IMR-90 (cell line): ENCODE measurements around the gene OPA3. TPM values are rescaled to one million over a fixed set of nuclear protein-coding genes. Genes with fewer than 3 reads are reported as not detected.

Experiments used
- ATAC-seq: fragments of 200-7000 bp; cut with Tn5 transposase; 2 replicates; pipeline ENCODE4 v1.9.1; 2020; ENCODE audit warnings: low read depth, mild to moderate bottlenecking, moderate library complexity
- BruUV-seq: library from RNA; stranded (reverse); fragments of 400-500 nt; replicated peaks from 2 replicates; lab custom pipeline; 2021; lab: Mats Ljungman, UMichigan
- CTCF ChIA-PET: fragments of 300-600 bp; formaldehyde crosslinking; extraction: SDS; loops from one replicate; lab custom pipeline; 2021; ENCODE audit warnings: antibody characterized with exemption; lab: Yijun Ruan, JAX
- POLR2A ChIA-PET: fragments of 300-600 bp; sonication (Branson Sonifier 250); formaldehyde crosslinking; loops from one replicate; lab custom pipeline; 2022; ENCODE audit warnings: antibody characterized with exemption; ENCODE audit not compliant: unreplicated experiment; lab: Charles Lee
- DNase-seq: peaks from one replicate; pipeline ENCODE4 v3.0.0; 2013
- H2AFZ ChIP-seq: replicated peaks from 2 replicates; pipeline ENCODE3; 2013; ENCODE audit warnings: low read length, mild to moderate bottlenecking; ENCODE audit not compliant: poor library complexity
- H2AK5ac ChIP-seq: 2 replicates; pipeline ENCODE4 v1.6.1; 2013; ENCODE audit warnings: low read depth, low read length, inconsistent platforms
- H2AK9ac ChIP-seq: replicated peaks from 2 replicates; pipeline ENCODE3; 2013; ENCODE audit warnings: mild to moderate bottlenecking, low read depth, low read length, moderate library complexity; ENCODE audit not compliant: poor library complexity
- H2BK120ac ChIP-seq: 2 replicates; pipeline ENCODE4 v1.6.1; 2013; ENCODE audit warnings: low read depth, low read length, inconsistent platforms
- H2BK15ac ChIP-seq: 3 replicates; pipeline ENCODE4 v1.6.1; 2013; ENCODE audit warnings: low read depth, low read length, inconsistent platforms
- H2BK20ac ChIP-seq: 2 replicates; pipeline ENCODE4 v1.6.1; 2013; ENCODE audit warnings: low read depth, mild to moderate bottlenecking, inconsistent platforms, low read length, moderate library complexity
- H2BK5ac ChIP-seq: 2 replicates; pipeline ENCODE4 v1.6.1; 2013; ENCODE audit warnings: mild to moderate bottlenecking, low read depth, low read length, inconsistent platforms; ENCODE audit not compliant: poor library complexity, severe bottlenecking
- H3K14ac ChIP-seq: replicated peaks from 2 replicates; pipeline ENCODE4 v1.6.1; 2013; ENCODE audit warnings: low read depth, low read length, inconsistent platforms
- H3K18ac ChIP-seq: 2 replicates; pipeline ENCODE4 v1.6.1; 2013; ENCODE audit warnings: low read depth, low read length, control low read depth
- H3K23ac ChIP-seq: 2 replicates; pipeline ENCODE4 v1.6.1; 2013; ENCODE audit warnings: low read depth, low read length, inconsistent platforms
- H3K27ac ChIP-seq: 2 replicates; pipeline ENCODE4 v1.5.1; 2013; ENCODE audit warnings: mild to moderate bottlenecking, control low read depth, low read length; ENCODE audit not compliant: insufficient read depth
- H3K27me3 ChIP-seq: 2 replicates; pipeline ENCODE4 v1.6.1; 2013; ENCODE audit warnings: low read length; ENCODE audit not compliant: control insufficient read depth, insufficient read depth
- H3K36me3 ChIP-seq: 2 replicates; pipeline ENCODE4 v1.6.1; 2013; ENCODE audit warnings: low read length, mixed read lengths; ENCODE audit not compliant: control insufficient read depth, insufficient read depth
- H3K4ac ChIP-seq: 2 replicates; pipeline ENCODE4 v1.6.1; 2013; ENCODE audit warnings: low read depth, low read length, inconsistent platforms
- H3K4me1 ChIP-seq: 2 replicates; pipeline ENCODE4 v1.6.1; 2013; ENCODE audit warnings: low read length, mixed read lengths; ENCODE audit not compliant: control insufficient read depth, insufficient read depth
- H3K4me2 ChIP-seq: 2 replicates; pipeline ENCODE4 v1.6.1; 2013; ENCODE audit warnings: low read depth, mild to moderate bottlenecking, control low read depth, low read length, moderate library complexity
- H3K4me3 ChIP-seq: 2 replicates; pipeline ENCODE4 v1.5.1; 2013; ENCODE audit warnings: low read depth, mild to moderate bottlenecking, control low read depth, low read length, moderate library complexity; ENCODE audit not compliant: insufficient read depth
- H3K56ac ChIP-seq: 2 replicates; pipeline ENCODE4 v1.6.1; 2013; ENCODE audit warnings: low read length, inconsistent platforms; ENCODE audit not compliant: insufficient read depth; ENCODE audit errors: extremely low read depth
- H3K79me1 ChIP-seq, 2 experiments: 2 replicates each; pipeline ENCODE4 v1.6.1; 2013; ENCODE audit warnings: low read length in 2 of 2, inconsistent platforms in 1 of 2, low read depth in 1 of 2
- H3K9ac ChIP-seq: 2 replicates; pipeline ENCODE4 v1.6.1; 2013; ENCODE audit warnings: low read depth, low read length, control low read depth
- H3K9me1 ChIP-seq: 2 replicates; pipeline ENCODE4 v1.6.1; 2013; ENCODE audit warnings: low read length, inconsistent platforms; ENCODE audit not compliant: insufficient read depth
- H3K9me3 ChIP-seq: 2 replicates; pipeline ENCODE4 v1.6.1; 2013; ENCODE audit warnings: low read length; ENCODE audit not compliant: control insufficient read depth, insufficient read depth
- H4K20me1 ChIP-seq: 2 replicates; pipeline ENCODE4 v1.6.1; 2013; ENCODE audit warnings: low read length, inconsistent platforms; ENCODE audit not compliant: insufficient read depth
- H4K5ac ChIP-seq: 2 replicates; pipeline ENCODE4 v1.6.1; 2013; ENCODE audit warnings: mild to moderate bottlenecking, low read depth, low read length, control low read depth
- H4K8ac ChIP-seq, 2 experiments: 2 replicates each; pipeline ENCODE4 v1.6.1; 2013; ENCODE audit warnings: low read depth in 2 of 2, low read length in 2 of 2, control low read depth in 1 of 2, inconsistent platforms in 1 of 2
- H4K91ac ChIP-seq: 2 replicates; pipeline ENCODE4 v1.6.1; 2013; ENCODE audit warnings: low read depth, low read length, inconsistent platforms; ENCODE audit not compliant: insufficient read depth
- CEBPB ChIP-seq: IDR thresholded peaks from 2 replicates; pipeline ENCODE4 v1.6.1; 2012; ENCODE audit warnings: low read depth, low read length, improper control_type of control experiment
- FOS ChIP-seq: fragments of 150-350 bp; IDR thresholded peaks from 2 replicates; pipeline ENCODE4 v1.6.1; 2016; ENCODE audit warnings: low read depth, low read length
- NFE2L2 ChIP-seq: fragments of 150-350 bp; IDR thresholded peaks from 2 replicates; pipeline ENCODE4 v1.6.1; 2016; ENCODE audit warnings: low read depth, mild to moderate bottlenecking, low read length
- POLR2A ChIP-seq: IDR thresholded peaks from 2 replicates; pipeline ENCODE4 v1.6.1; 2012; ENCODE audit warnings: mild to moderate bottlenecking, low read depth, low read length
- USF2 ChIP-seq: fragments of 150-350 bp; IDR thresholded peaks from 2 replicates; pipeline ENCODE4 v1.6.1; 2017; ENCODE audit warnings: mild to moderate bottlenecking, antibody characterized with exemption, low read length, low read depth
- WGBS, 2 experiments: methylation state at CpG; one replicate each; pipeline versions ENCODE4 v1.1.5 to v1.1.7; 2013; ENCODE audit warnings: missing lambda C conversion rate in 2 of 2; ENCODE audit not compliant: insufficient read length in 1 of 2; ENCODE audit errors: extremely low coverage in 2 of 2; 5-methylcytosine and 5-hydroxymethylcytosine counted together
- dilution Hi-C: fragments of 300-500 bp; cut with HindIII; formaldehyde crosslinking; loops from one replicate; pipeline ENCODE4 v1.14.3; 2018; ENCODE audit warnings: low sequenced_read_pairs; ENCODE audit not compliant: unreplicated experiment
- in situ Hi-C: fragments of 300-500 bp; cut with MboI; formaldehyde crosslinking; loops from 3 replicates; pipeline ENCODE4 v1.14.3; 2019; ENCODE audit warnings: low sequenced_read_pairs, inconsistent platforms, mixed read lengths
- intact Hi-C: fragments of 100-400 bp; cut with micrococcal nuclease; formaldehyde crosslinking; loops from 2 replicates; pipeline ENCODE4 v1.10.0; 2022
- polyA plus RNA-seq, 3 experiments: library from polyadenylated mRNA; depleted of rRNA; stranded (reverse); fragments of >200 nt; gene quantifications; 2 replicates each; pipeline ENCODE4 v1.2.3, GENCODE V29; 2012; ENCODE audit warnings: low replicate concordance in 1 of 3
- total RNA-seq: library from RNA; depleted of rRNA; stranded (reverse); fragments of >200 nt; gene quantifications from 2 replicates; pipeline ENCODE4 v1.2.3, GENCODE V29; 2012

OPA3 gene
- total and polyA plus RNA-seq, 2 of the 4 experiments (the other 2 are of a cell fraction), result 5.2 to 9.6 TPM

GRCh38 chr19:45601115-45601514, 16.5 kb upstream of the OPA3 start:
- Histone ChIP-seq H3K27me3 (peaks cover 55% of the 10 kb centered on the region), H3K9me1 (0 out of 2 replicates have a peak, but pooled peaks cover 3% of the 10 kb centered on the region), H2AK9ac (no peak overlapping the region), H3K79me1 (no peaks in the 10 kb centered on the region), H3K9me3 (peaks cover 2% of the 10 kb centered on the region; the same call in 1 of the 2 replicates), H3K36me3 (no peaks in the 10 kb centered on the region), H3K4me3 (no peak overlapping the region), H2BK120ac (no peak overlapping the region), H3K4me1 (no peaks in the 10 kb centered on the region), H4K8ac (no peak overlapping the region), H4K20me1 (no peaks in the 10 kb centered on the region; the same call in 1 of the 2 replicates), H4K91ac (no peak overlapping the region), H3K27ac (no peak overlapping the region), H2BK5ac (no peak overlapping the region), H3K9ac (no peak overlapping the region), H3K4me2 (no peak overlapping the region), H3K14ac (no peak overlapping the region), H2BK15ac (no peak overlapping the region), H2AFZ (no peak overlapping the region), H4K5ac (no peak overlapping the region), H3K18ac (no peak overlapping the region), H3K4ac (no peak overlapping the region), H2AK5ac (no peak overlapping the region), H3K56ac (no peak overlapping the region), H3K23ac (no peak overlapping the region), H2BK20ac (no peak overlapping the region)
- DNase-seq, result no peak
- WGBS, 2 experiments, result 20% methylated on average over 1 of the region's 10 CpGs; no CpG with 5 or more reads in 1 of the 2 experiments
- intact Hi-C loops (no loop called here), dilution Hi-C loops (no loop called here), in situ Hi-C loops (no loop called here)
- POLR2A ChIA-PET, result no interaction called here
- no peak for ATAC-seq
- CTCF ChIA-PET, result interaction anchor here (1.2 kb wide), 1 partner anchor 41 kb away, joined by 3 read pairs; no protein-coding TSS in a partner anchor
- TF ChIP-seq CEBPB, result no peak
- TF ChIP-seq NFE2L2, result no peak
- no peak for TF ChIP-seq POLR2A
- TF ChIP-seq FOS, result no peak
- TF ChIP-seq USF2, result no peak
- no TSS peak for BruUV-seq
